Measurements from ENCODE around the gene GRK3. TPM values are rescaled to one million over a fixed set of nuclear protein-coding genes. Genes with fewer than 3 reads are reported as not detected.

The GRK3 gene
- total RNA-seq, 4 donors from 2014 or later: 17.2 to 45.1 (median 27.1) TPM

GRCh38 chr22:25697181-25697664 is 132.7 kb downstream of the GRK3 start:
- TF ChIP-seq CTCF (IDR thresholded peaks at IDR 0.05): no peak
- DNase-seq (ENCODE audit: low spot score): no peak
- ATAC-seq (ENCODE audit: low FRiP score): no peak

- DNase-seq (ENCODE audit: low spot score): no peak
- ATAC-seq (ENCODE audit: low FRiP score): no peak
- no peak for TF ChIP-seq CTCF (IDR thresholded peaks at IDR 0.05)
Observed at GRCh38 chr22:25697978-25698377, 133.5 kb downstream of the GRK3 start.

DNA sequence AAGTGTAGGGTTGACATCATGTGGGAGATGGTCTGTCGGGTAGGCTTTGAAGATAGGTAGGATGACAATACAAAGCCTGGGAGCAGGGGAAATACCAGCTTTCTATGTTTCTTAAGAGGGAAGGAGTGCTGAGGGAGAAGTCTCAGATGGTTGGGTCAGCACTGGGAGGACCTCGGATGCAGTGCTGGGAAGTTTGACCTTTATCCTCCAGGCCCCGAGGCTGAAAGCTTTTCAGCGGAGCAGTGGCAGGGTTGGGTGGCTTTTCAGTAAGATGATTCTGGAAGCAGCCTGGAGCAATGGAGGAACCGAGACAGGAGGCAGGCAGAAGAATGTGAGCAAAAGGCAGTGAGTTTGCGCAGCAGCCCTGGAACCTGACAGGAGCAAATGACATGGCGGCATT is 134.0 kb downstream of the GRK3 start:
- DNase-seq (ENCODE audit: low spot score) (no peak), ATAC-seq (ENCODE audit: low FRiP score) (no peak)
- no peak for TF ChIP-seq CTCF (IDR thresholded peaks at IDR 0.05)

DNA sequence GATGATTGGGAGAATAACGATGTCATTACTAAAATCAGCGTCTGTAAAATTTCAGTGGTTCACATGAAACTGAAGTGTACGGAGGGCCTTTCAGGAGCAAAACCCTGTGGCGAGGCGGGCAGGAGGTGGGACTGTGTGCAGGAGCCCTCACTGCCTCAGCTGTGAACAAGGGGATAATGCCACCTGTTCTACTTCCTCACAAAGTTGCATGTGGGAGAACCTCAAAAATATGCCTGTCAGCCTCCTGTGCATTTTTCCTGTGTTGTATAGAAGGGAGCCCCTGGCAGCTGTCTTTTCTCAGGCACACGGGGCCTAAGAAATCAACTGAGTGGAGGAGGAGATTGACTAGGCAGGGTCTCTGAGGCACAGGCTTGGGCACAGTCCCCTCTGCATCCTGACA is 134.5 kb downstream of the GRK3 start:
- ATAC-seq (ENCODE audit: low FRiP score) (no peak), DNase-seq (ENCODE audit: low spot score) (no peak)
- TF ChIP-seq CTCF (IDR thresholded peaks at IDR 0.05): no peak

DNA sequence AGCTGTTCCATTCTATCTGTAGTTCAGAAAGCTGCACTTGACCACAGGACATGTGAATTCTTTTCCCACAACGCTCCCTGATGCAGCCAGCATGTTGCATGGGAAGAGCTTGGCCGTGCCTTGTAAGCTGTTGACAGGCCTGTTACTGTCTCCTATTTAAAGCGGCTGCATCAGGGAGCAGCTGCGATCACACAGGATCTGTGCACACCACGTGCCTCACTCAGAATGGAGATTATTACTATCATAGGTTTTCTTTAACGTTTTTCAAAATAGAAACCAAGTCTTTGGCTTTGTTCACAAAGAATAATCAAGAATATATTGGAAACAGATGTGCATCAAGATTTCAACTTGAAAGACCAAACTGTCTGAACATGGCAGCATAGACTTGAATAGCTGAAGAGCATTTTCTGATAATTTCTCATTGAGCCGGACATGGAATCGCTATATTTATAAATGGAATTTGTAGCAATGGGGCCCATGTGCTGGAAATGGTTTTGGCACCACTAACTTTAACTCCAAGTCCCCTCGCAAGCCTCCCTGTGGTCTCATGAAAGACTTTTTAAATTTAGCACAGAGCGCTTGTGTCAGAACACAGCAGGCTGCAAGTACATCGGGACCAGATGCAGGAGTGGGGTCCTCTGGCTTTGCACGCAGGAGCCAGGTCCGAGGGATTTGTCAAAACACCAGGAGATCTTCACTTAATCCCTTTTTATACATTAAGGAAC is 136.7 kb downstream of the GRK3 start:
- ATAC-seq (ENCODE audit: low FRiP score): no peak
- no peak for TF ChIP-seq CTCF (IDR thresholded peaks at IDR 0.05)
- DNase-seq (ENCODE audit: low spot score): no peak

GRCh38 chr22:25702040-25702439 is 137.6 kb downstream of the GRK3 start:
- DNase-seq (ENCODE audit: low spot score) (no peak), ATAC-seq (ENCODE audit: low FRiP score) (no peak)
- TF ChIP-seq CTCF (IDR thresholded peaks at IDR 0.05): no peak

DNA sequence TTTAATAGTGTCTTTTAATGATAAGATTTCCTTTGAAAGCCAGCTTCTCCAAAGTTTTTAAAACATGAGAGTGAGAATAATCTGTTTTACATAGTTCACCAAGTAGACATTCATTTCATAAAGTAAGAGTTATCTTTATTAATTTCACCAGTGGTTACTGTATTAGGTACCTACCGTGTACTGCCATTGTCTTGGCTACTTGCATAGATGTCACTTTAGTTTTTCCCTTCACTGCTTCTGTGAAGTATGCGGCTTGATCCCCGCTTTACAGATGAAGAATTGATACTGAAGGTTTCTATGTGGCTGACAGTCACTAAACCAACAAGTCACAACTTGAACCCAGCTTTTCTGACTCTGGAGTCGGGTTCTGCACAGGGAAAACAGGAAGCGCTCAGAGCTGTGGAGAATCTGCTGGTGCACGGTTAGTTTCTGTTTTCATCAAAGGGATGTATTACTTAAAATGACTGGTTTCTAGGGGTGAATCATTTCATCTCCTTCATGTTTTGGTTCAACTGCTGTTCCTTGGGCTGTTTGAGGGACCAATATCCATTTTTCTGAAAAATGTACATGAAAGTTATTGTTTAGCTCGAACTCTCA is 138.2 kb downstream of the GRK3 start:
- no peak for TF ChIP-seq CTCF (IDR thresholded peaks at IDR 0.05)
- no peak for DNase-seq (ENCODE audit: low spot score)
- no peak for ATAC-seq (ENCODE audit: low FRiP score)

Data from omental fat pad (tissue), 4 donors.